ENCODE data around the gene ARHGAP5. TPM values are rescaled to one million over a fixed set of nuclear protein-coding genes. Genes with fewer than 3 reads are reported as not detected.
A peak's percentile ranks its signal among the peaks of the same experiment; 100 is the strongest.

ARHGAP5 gene
- total RNA-seq, 1 experiment from 2014 or later: 66.9 TPM

GRCh38 chr14:32087173-32087861 lies 10.2 kb downstream of the ARHGAP5 start:
- Mint-ChIP-seq H3K4me3 (no peak overlapping the region), H3K36me3 (peaks cover 20% of the 10 kb centered on the region), H3K4me1 (peaks cover 43% of the 10 kb centered on the region), H3K27me3 (ENCODE audit: low read depth) (no peaks in the 10 kb centered on the region), H3K9me3 (no peaks in the 10 kb centered on the region), H3K27ac (no peak overlapping the region)
- ChIA-PET CTCF (interaction anchor here (0.6 to 0.9 kb wide), 2 partner anchors 116 to 168 kb away, joined by 3 to 4 read pairs; partner anchors contain the start of gene RNU6-8), POLR2A (no interaction called here)
- peak; percentile 51 for ATAC-seq
- TF ChIP-seq ATF6 (CRISPR knock-in tag; IDR thresholded peaks at IDR 0.05) (no peak), ZNF219 (CRISPR knock-in tag; IDR thresholded peaks at IDR 0.05; ENCODE audit: borderline replicate concordance) (no peak), TCF7 (CRISPR knock-in tag; IDR thresholded peaks at IDR 0.05; ENCODE audit: low read depth) (no peak), USF2 (CRISPR knock-in tag; IDR thresholded peaks at IDR 0.05) (no peak), ETV6 (CRISPR knock-in tag; IDR thresholded peaks at IDR 0.05) (no peak), ERG (CRISPR knock-in tag; IDR thresholded peaks at IDR 0.05) (no peak)
- no peak for DNase-seq (ENCODE audit: low spot score)

GRCh38 chr14:32087907-32088306 lies 10.8 kb downstream of the ARHGAP5 start:
- ChIA-PET CTCF (interaction anchor here (0.6 to 0.9 kb wide), 2 partner anchors 115 to 167 kb away, joined by 3 to 4 read pairs; partner anchors contain the start of gene RNU6-8), POLR2A (no interaction called here)
- Mint-ChIP-seq H3K27ac (no peak overlapping the region), H3K9me3 (no peaks in the 10 kb centered on the region), H3K27me3 (ENCODE audit: low read depth) (no peaks in the 10 kb centered on the region), H3K4me3 (no peak overlapping the region), H3K36me3 (peaks cover 26% of the 10 kb centered on the region), H3K4me1 (peaks cover 39% of the 10 kb centered on the region)
- TF ChIP-seq CBFB (CRISPR knock-in tag; IDR thresholded peaks at IDR 0.05; ENCODE audit: low read depth) (no peak), ZNF425 (CRISPR knock-in tag; conservative IDR thresholded peaks at IDR 0.05) (no peak), E2F1 (CRISPR knock-in tag; IDR thresholded peaks at IDR 0.05) (no peak), MXD4 (CRISPR knock-in tag; IDR thresholded peaks at IDR 0.05; ENCODE audit: borderline replicate concordance) (no peak), KAT7 (CRISPR knock-in tag; IDR thresholded peaks at IDR 0.05; ENCODE audit: borderline replicate concordance) (no peak)
- ATAC-seq: no peak
- DNase-seq (ENCODE audit: low spot score): no peak

GRCh38 chr14:32090686-32091085 lies 13.6 kb downstream of the ARHGAP5 start:
- Mint-ChIP-seq H3K9me3 (no peaks in the 10 kb centered on the region), H3K36me3 (peaks cover 39% of the 10 kb centered on the region), H3K4me3 (no peak overlapping the region), H3K4me1 (peaks cover 22% of the 10 kb centered on the region), H3K27me3 (ENCODE audit: low read depth) (no peaks in the 10 kb centered on the region), H3K27ac (no peak overlapping the region)
- POLR2A ChIA-PET: no interaction called here
- CTCF ChIA-PET: no interaction called here
- ATAC-seq (no peak), DNase-seq (ENCODE audit: low spot score) (no peak)
- no peak for TF ChIP-seq ZNF532 (CRISPR knock-in tag; IDR thresholded peaks at IDR 0.05; ENCODE audit: borderline replicate concordance)
- TF ChIP-seq FOXK1 (CRISPR knock-in tag; IDR thresholded peaks at IDR 0.05): no peak
- no peak for TF ChIP-seq TEAD1 (CRISPR knock-in tag; IDR thresholded peaks at IDR 0.05)
- no peak for TF ChIP-seq MYBL2 (CRISPR knock-in tag; IDR thresholded peaks at IDR 0.05)
- TF ChIP-seq USF2 (CRISPR knock-in tag; IDR thresholded peaks at IDR 0.05): no peak
- no peak for TF ChIP-seq ZNF232 (CRISPR knock-in tag; IDR thresholded peaks at IDR 0.05)
